ENCODE results near the gene HS6ST1. TPM values are rescaled to one million over a fixed set of nuclear protein-coding genes. Genes with fewer than 3 reads are reported as not detected.
A peak's percentile ranks its signal among the peaks of the same experiment; 100 is the strongest.

HS6ST1 gene
- total RNA-seq, 4 donors from 2014 or later: 16.1 to 38.6 (median 26.5) TPM

GRCh38 chr2:128286011-128286721, 32.5 kb downstream of the HS6ST1 start:
- TF ChIP-seq POLR2A (IDR thresholded peaks at IDR 0.05) (no peak), EP300 (IDR thresholded peaks at IDR 0.05; ENCODE audit: low read depth) (no peak), POLR2AphosphoS5 (IDR thresholded peaks at IDR 0.05) (no peak), CTCF (IDR thresholded peaks at IDR 0.05) (no peak)
- no peak overlapping the region for H3K4me3 ChIP-seq
- DNase-seq: no peak
- intact Hi-C loops (cut with DNase I; ENCODE audit: low total_unique reads) (no loop called here), in situ Hi-C loops (cut with MboI; ENCODE audit: low pct_ligation_motif_present in 1 of 4, low pct_unique_long_range_greater_than_20kb in 1 of 4, low sequenced_read_pairs in 3 of 4) (no loop called here)
- peaks cover 0 to 21% (median 12%) of the 10 kb centered on the region in 4 donors for H3K4me1 ChIP-seq
- H3K36me3 ChIP-seq: no peaks in the 10 kb centered on the region
- H3K9me3 ChIP-seq: no peaks in the 10 kb centered on the region
- H3K27me3 ChIP-seq: no peaks in the 10 kb centered on the region
- WGBS, 2 donors (ENCODE audit: low coverage in 1 of 2): 83 to 89% methylated on average over 3 to 13 of the region's 13 CpGs
- H3K27ac ChIP-seq: no peak overlapping the region

GRCh38 chr2:128285329-128285931, 33.2 kb downstream of the HS6ST1 start:
- no peak for TF ChIP-seq EP300 (IDR thresholded peaks at IDR 0.05; ENCODE audit: low read depth)
- TF ChIP-seq POLR2AphosphoS5 (IDR thresholded peaks at IDR 0.05): no peak
- DNase-seq: no peak
- Histone ChIP-seq H3K9me3 (no peaks in the 10 kb centered on the region), H3K4me1 (peaks cover 0 to 29% (median 16%) of the 10 kb centered on the region in 4 donors), H3K4me3 (no peak overlapping the region), H3K27ac (no peak overlapping the region), H3K36me3 (no peaks in the 10 kb centered on the region), H3K27me3 (no peaks in the 10 kb centered on the region)
- in situ Hi-C loops (cut with MboI; ENCODE audit: low pct_ligation_motif_present in 1 of 4, low pct_unique_long_range_greater_than_20kb in 1 of 4, low sequenced_read_pairs in 3 of 4) (no loop called here), intact Hi-C loops (cut with DNase I; ENCODE audit: low total_unique reads) (no loop called here)
- WGBS, 2 donors (ENCODE audit: low coverage in 1 of 2): 92% methylated on average over 11 of the region's 12 CpGs; no CpG with 5 or more reads in 1 of the 2 donors

GRCh38 chr2:128284841-128285240, 33.8 kb downstream of the HS6ST1 start:
- no peaks in the 10 kb centered on the region for H3K36me3 ChIP-seq
- no peak for DNase-seq
- no peak overlapping the region for H3K27ac ChIP-seq
- peaks cover 0 to 34% (median 16%) of the 10 kb centered on the region in 4 donors for H3K4me1 ChIP-seq
- TF ChIP-seq POLR2AphosphoS5 (IDR thresholded peaks at IDR 0.05) (no peak), EP300 (IDR thresholded peaks at IDR 0.05; ENCODE audit: low read depth) (no peak), CTCF (IDR thresholded peaks at IDR 0.05) (no peak), POLR2A (IDR thresholded peaks at IDR 0.05) (no peak)
- intact Hi-C loops (cut with DNase I; ENCODE audit: low total_unique reads): no loop called here
- H3K9me3 ChIP-seq: no peaks in the 10 kb centered on the region
- no peak overlapping the region for H3K4me3 ChIP-seq
- in situ Hi-C loops (cut with MboI; ENCODE audit: low pct_ligation_motif_present in 1 of 4, low pct_unique_long_range_greater_than_20kb in 1 of 4, low sequenced_read_pairs in 3 of 4): no loop called here
- 85% methylated on average over 11 of the region's 11 CpGs; no CpG with 5 or more reads in 1 of the 2 donors for WGBS, 2 donors (ENCODE audit: low coverage in 1 of 2)
- H3K27me3 ChIP-seq: no peaks in the 10 kb centered on the region

- H3K4me1 ChIP-seq: peaks cover 0 to 34% (median 16%) of the 10 kb centered on the region in 4 donors
- no peaks in the 10 kb centered on the region for H3K27me3 ChIP-seq
- H3K36me3 ChIP-seq: no peaks in the 10 kb centered on the region
- H3K4me3 ChIP-seq: no peak overlapping the region
- DNase-seq: no peak
- H3K27ac ChIP-seq: no peak overlapping the region
- no peak for TF ChIP-seq POLR2A (IDR thresholded peaks at IDR 0.05)
- in situ Hi-C loops (cut with MboI; ENCODE audit: low pct_ligation_motif_present in 1 of 4, low pct_unique_long_range_greater_than_20kb in 1 of 4, low sequenced_read_pairs in 3 of 4) (no loop called here), intact Hi-C loops (cut with DNase I; ENCODE audit: low total_unique reads) (no loop called here)
- H3K9me3 ChIP-seq: no peaks in the 10 kb centered on the region
- WGBS, 2 donors (ENCODE audit: low coverage in 1 of 2): 84% methylated on average over 7 of the region's 7 CpGs; no CpG with 5 or more reads in 1 of the 2 donors
Observed at GRCh38 chr2:128284037-128284441, 34.6 kb downstream of the HS6ST1 start.

- Histone ChIP-seq H3K36me3 (no peaks in the 10 kb centered on the region), H3K9me3 (no peaks in the 10 kb centered on the region), H3K4me1 (peaks cover 4 to 42% (median 17%) of the 10 kb centered on the region in 4 donors), H3K27me3 (no peaks in the 10 kb centered on the region), H3K27ac (peak overlapping the region; percentile 1 to 44 (median 19)), H3K4me3 (no peak overlapping the region)
- TF ChIP-seq EP300 (IDR thresholded peaks at IDR 0.05; ENCODE audit: low read depth) (no peak), CTCF (IDR thresholded peaks at IDR 0.05) (no peak), POLR2AphosphoS5 (IDR thresholded peaks at IDR 0.05) (no peak), POLR2A (IDR thresholded peaks at IDR 0.05) (no peak)
- intact Hi-C loops (cut with DNase I; ENCODE audit: low total_unique reads): no loop called here
- in situ Hi-C loops (cut with MboI; ENCODE audit: low pct_ligation_motif_present in 1 of 4, low pct_unique_long_range_greater_than_20kb in 1 of 4, low sequenced_read_pairs in 3 of 4): no loop called here
- WGBS, 2 donors (ENCODE audit: low coverage in 1 of 2): 92% methylated on average over 5 of the region's 8 CpGs; no CpG with 5 or more reads in 1 of the 2 donors
- no peak for DNase-seq
Observed at GRCh38 chr2:128282976-128283810, 35.5 kb downstream of the HS6ST1 start.
